Prostate gland (tissue), 2 donors: ENCODE results near the gene TARBP1. TPM values are rescaled to one million over a fixed set of nuclear protein-coding genes. Genes with fewer than 3 reads are reported as not detected.

Experiments
- DNase-seq: peaks from one replicate; pipeline ENCODE4 v3.0.0-alpha.2; 2019; ENCODE audit warnings: low spot score
- H3K27ac ChIP-seq, 2 donors: fragments of 200-600 bp; sonication (generic); 2 replicates each; pipeline ENCODE4 v1.5.1; 2017 to 2019
- H3K27me3 ChIP-seq: fragments of 200-600 bp; sonication (generic); replicated peaks from 2 replicates; pipeline ENCODE4 v1.5.1; 2019; ENCODE audit not compliant: insufficient read depth
- H3K36me3 ChIP-seq, 2 donors: fragments of 200-600 bp; sonication (generic); 1 replicate in 1 of 2; 2 replicates in 1 of 2; pipeline versions ENCODE4 v1.5.1 to v1.8.1; 2017 to 2019
- H3K4me1 ChIP-seq: fragments of 200-600 bp; sonication (generic); replicated peaks from 2 replicates; pipeline ENCODE4 v1.5.1; 2019
- H3K4me3 ChIP-seq, 2 donors: fragments of 200-600 bp; sonication (generic); 2 replicates each; pipeline ENCODE4 v1.5.1; 2017 to 2019
- H3K9me3 ChIP-seq: fragments of 200-600 bp; sonication (generic); 2 replicates; pipeline ENCODE4 v1.5.1; 2017
- POLR2A ChIP-seq: fragments of 450-650 bp; IDR thresholded peaks from one replicate; pipeline ENCODE4 v1.6.1; 2016; ENCODE audit warnings: antibody characterized with exemption, mild to moderate bottlenecking
- POLR2AphosphoS5 ChIP-seq: sonication (generic); formaldehyde crosslinking; IDR thresholded peaks from one replicate; pipeline ENCODE4 v1.6.1; 2017; ENCODE audit warnings: antibody characterized with exemption
- WGBS: methylation state at CpG from one replicate; pipeline ENCODE4 v1.1.5; 2018; 5-methylcytosine and 5-hydroxymethylcytosine counted together
- intact Hi-C: fragments of 100-400 bp; cut with DNase I; formaldehyde crosslinking; loops from one replicate; pipeline ENCODE4 v1.14.2; 2022
- total RNA-seq, 2 donors: library from RNA; depleted of rRNA; stranded (reverse); fragments of >200 nt; gene quantifications; one replicate each; pipeline ENCODE4 v1.1.0, GENCODE V29; 2016
- TF ChIP-seq, protein P1 (sequence below), 4 experiments: fragments of 200-600 bp in 2 of 4; fragments of 450-650 bp in 2 of 4; sonication (generic) in 2 of 4; IDR thresholded peaks; 1 replicate in 3 of 4; 2 replicates in 1 of 4; pipeline ENCODE4 v1.5.1; 2016 to 2019; ENCODE audit warnings: antibody characterized with exemption in 4 of 4, mild to moderate bottlenecking in 2 of 4, moderate library complexity in 2 of 4

TARBP1 gene
- total RNA-seq, 2 donors from 2014 or later, result 24.8 to 33.0 TPM

DNA sequence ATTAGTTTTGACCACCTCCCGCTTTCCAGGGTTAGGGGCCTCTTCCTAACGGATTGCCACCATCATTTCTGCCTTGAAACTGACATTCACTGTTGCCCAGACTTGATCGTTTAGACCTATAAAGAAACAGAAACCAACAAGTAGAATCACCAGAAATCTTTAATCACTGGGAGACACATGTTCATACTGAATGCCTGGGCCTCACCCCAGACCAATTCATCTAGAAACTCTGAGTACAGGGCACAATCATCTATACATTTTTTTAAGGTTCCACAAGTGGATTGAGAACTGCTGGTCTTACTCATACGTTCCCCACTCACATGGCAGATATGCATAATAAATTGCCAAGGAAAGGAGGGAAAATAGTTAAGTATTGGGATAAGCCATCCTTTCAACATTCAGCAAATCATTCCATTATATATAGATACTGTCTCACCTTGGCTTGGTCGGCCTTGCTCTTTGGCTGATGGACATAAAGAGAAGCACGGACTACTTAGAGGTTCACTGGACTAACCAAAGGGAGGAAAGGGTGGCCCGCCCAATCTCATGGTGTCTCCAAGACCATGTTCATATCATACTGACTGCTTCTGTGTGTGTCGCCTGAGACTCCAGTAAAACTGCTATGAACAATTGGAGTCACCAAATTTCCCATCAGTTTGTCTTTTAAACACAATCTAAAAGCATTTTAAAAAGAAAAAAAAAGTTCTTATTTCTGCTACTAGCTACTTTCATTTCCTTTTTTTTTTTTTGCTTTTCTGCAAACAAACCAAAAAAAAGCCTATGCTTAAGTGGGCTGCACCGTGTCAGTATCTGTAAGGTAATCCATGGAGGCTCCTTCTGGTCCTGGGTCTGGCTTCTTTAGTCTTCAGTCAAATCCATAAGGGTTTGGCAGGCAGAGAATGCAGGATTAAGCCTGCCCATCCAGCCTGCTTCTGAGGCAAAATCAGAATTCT, 9.4 kb upstream of the TARBP1 start:
- no peak overlapping the region for H3K27ac ChIP-seq
- no peaks in the 10 kb centered on the region for H3K9me3 ChIP-seq
- no peaks in the 10 kb centered on the region for H3K36me3 ChIP-seq
- no peak overlapping the region for H3K4me3 ChIP-seq
- H3K4me1 ChIP-seq, result no peaks in the 10 kb centered on the region
- no peak for DNase-seq
- intact Hi-C loops, result no loop called here
- no peaks in the 10 kb centered on the region for H3K27me3 ChIP-seq
- TF ChIP-seq, protein P1, sequence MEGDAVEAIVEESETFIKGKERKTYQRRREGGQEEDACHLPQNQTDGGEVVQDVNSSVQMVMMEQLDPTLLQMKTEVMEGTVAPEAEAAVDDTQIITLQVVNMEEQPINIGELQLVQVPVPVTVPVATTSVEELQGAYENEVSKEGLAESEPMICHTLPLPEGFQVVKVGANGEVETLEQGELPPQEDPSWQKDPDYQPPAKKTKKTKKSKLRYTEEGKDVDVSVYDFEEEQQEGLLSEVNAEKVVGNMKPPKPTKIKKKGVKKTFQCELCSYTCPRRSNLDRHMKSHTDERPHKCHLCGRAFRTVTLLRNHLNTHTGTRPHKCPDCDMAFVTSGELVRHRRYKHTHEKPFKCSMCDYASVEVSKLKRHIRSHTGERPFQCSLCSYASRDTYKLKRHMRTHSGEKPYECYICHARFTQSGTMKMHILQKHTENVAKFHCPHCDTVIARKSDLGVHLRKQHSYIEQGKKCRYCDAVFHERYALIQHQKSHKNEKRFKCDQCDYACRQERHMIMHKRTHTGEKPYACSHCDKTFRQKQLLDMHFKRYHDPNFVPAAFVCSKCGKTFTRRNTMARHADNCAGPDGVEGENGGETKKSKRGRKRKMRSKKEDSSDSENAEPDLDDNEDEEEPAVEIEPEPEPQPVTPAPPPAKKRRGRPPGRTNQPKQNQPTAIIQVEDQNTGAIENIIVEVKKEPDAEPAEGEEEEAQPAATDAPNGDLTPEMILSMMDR (IDR thresholded peaks at IDR 0.05), result no peak
- TF ChIP-seq POLR2A (no peak), POLR2AphosphoS5 (no peak)
- 81% methylated on average over 9 of the region's 9 CpGs for WGBS

DNA sequence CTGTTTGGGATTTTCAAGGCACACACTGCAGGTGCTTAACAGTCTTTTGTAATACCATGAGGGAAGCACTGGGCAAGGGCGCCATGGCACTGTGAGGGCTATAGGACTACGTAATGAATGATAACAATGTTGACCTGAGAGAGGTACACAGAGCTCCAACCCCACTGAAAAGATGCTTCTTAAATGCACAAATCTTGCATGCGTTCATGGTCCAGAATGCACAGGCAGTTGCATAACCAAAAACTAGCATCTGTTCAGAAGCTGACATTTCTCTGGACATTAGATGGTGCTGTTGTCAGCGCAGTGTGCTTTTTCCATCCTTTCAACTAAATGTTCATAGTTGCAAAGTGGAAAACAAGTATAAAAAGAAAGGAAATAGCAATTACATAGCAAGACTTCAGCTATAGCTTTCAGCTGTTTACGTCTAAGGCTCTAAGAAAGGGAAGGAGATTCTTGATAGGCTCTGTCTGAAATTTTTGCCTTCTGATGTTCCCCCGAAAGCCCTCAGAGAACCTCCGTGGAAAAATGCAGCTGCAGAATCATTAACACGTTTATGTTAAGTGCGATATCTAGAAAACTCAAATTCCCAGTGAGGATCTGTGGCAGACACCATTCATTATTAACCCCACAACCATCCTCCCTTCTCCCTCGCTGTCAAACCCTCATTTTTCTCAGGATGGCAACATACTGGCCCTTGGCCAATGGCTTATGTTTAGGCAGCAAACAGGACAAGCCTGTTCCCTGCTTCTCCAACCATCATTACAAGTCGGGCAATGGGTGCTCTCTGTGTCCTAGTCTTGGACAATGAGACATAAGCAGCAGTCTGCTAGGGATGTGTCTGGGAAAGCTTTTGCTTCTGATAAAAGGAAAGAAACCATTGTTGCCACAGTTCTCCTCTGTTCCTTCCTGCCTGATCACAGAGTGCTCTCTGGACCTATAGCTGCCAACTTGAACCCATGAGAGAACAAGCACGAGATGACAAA, 8.2 kb upstream of the TARBP1 start:
- intact Hi-C loops, result no loop called here
- WGBS, result 47% methylated on average over 12 of the region's 12 CpGs

DNA sequence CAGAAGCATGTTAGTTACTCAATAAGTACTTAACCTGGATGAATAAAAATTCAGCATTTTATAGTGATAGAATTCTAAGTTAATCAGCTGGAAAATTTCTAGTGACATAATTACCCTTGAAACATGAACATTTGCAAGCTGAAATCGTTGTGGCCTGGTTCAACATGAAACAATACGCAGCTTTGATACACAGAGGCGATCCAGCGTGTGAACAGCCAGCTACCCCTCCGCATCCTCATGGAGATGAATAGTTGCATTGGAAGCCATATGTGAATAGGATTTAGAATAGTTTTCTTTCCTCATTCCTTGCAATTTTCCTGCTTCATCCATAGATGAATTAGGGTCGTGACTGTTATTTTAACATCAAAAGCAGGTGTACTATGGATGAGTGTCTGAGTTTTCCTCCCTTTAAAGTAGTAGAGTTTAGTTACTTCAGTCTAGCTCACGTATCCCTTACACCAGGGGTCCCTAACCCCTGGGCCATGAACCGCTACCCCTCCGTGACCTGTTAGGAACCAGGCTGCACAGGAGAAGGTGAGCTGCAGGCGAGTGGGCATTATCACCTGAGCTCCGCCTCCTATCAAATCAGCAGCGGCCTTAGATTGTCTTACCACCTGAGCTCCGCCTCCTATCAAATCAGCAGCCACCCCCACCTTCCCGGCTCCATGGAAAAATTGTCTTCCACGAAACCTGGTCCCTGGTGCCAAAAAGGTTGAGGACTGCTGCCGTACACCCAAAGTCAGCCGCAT, 6.2 kb upstream of the TARBP1 start:
- Histone ChIP-seq H3K9me3 (no peaks in the 10 kb centered on the region), H3K4me3 (no peak overlapping the region), H3K4me1 (no peaks in the 10 kb centered on the region), H3K27me3 (no peaks in the 10 kb centered on the region), H3K27ac (no peak overlapping the region), H3K36me3 (no peaks in the 10 kb centered on the region)
- TF ChIP-seq, protein P1 (IDR thresholded peaks at IDR 0.05), result no peak
- TF ChIP-seq POLR2A (no peak), POLR2AphosphoS5 (no peak)
- intact Hi-C loops, result no loop called here
- 79% methylated on average over 17 of the region's 17 CpGs for WGBS
- no peak for DNase-seq

More for the DNA sequence above, 8.2 kb upstream of the TARBP1 start:
- Histone ChIP-seq H3K4me3 (no peak overlapping the region), H3K27ac (no peak overlapping the region), H3K9me3 (no peaks in the 10 kb centered on the region), H3K36me3 (no peaks in the 10 kb centered on the region), H3K27me3 (no peaks in the 10 kb centered on the region), H3K4me1 (no peaks in the 10 kb centered on the region)
- TF ChIP-seq POLR2A (no peak), POLR2AphosphoS5 (peak; percentile 49)
- TF ChIP-seq, protein P1 (IDR thresholded peaks at IDR 0.05), result peak; percentile 41 to 79 (median 66)
- peak; percentile 69 for DNase-seq

DNA sequence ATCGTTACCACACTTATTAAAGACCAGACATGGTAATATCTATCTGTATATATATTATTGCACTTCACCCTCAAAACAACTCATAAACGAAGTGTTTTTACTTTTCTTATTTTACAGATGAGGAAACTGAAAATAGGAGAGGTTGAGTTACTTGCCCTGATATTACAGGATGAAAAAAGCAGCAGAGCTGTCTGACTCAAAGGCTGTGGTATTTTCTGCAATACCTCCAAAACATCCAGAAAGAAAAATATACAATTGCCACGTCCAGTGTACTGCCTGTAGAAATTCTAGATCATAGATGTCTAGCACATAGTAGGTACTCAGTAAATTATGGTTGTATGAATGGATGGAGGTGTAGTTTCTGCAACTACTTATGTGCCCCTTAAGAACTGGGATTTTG, 5.2 kb upstream of the TARBP1 start:
- H3K27ac ChIP-seq, result no peak overlapping the region
- TF ChIP-seq POLR2A, result no peak
- TF ChIP-seq, protein P1 (IDR thresholded peaks at IDR 0.05), result no peak
- 75% methylated on average over 3 of the region's 3 CpGs for WGBS
- H3K36me3 ChIP-seq, result no peaks in the 10 kb centered on the region
- no peaks in the 10 kb centered on the region for H3K9me3 ChIP-seq
- intact Hi-C loops, result no loop called here
- no peaks in the 10 kb centered on the region for H3K27me3 ChIP-seq
- no peak overlapping the region for H3K4me3 ChIP-seq
- DNase-seq, result no peak
- H3K4me1 ChIP-seq, result no peaks in the 10 kb centered on the region
